HG03135 (cell line): Measurements from ENCODE around the gene GRID1.

Experiments used
- ATAC-seq: cut with Tn5 transposase; IDR thresholded peaks from one replicate; pipeline ENCODE4 v1.9.1; 2021; ENCODE audit warnings: mild to moderate bottlenecking, moderate library complexity; ENCODE audit not compliant: unreplicated experiment

Gene GRID1

DNA sequence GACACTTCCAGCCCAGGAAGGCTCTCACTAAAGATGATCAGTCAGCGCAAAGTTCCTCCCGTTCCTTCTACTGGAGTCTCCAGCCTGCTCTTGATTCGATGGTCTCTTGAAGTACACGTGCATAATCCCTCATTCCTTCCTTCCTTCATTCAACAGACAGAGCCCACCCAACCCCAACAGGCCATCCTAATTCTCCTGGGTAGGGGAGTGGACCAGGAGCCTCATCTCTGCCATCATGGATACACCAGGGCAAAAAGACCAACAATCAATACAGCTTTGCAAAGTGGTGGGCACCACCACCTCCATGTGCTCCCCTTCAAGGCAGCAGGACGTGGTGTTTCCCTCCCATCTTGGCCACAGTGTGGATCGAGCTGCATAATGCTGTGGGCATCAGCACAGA is 446.3 kb downstream of the GRID1 start:
- ATAC-seq = no peak

DNA sequence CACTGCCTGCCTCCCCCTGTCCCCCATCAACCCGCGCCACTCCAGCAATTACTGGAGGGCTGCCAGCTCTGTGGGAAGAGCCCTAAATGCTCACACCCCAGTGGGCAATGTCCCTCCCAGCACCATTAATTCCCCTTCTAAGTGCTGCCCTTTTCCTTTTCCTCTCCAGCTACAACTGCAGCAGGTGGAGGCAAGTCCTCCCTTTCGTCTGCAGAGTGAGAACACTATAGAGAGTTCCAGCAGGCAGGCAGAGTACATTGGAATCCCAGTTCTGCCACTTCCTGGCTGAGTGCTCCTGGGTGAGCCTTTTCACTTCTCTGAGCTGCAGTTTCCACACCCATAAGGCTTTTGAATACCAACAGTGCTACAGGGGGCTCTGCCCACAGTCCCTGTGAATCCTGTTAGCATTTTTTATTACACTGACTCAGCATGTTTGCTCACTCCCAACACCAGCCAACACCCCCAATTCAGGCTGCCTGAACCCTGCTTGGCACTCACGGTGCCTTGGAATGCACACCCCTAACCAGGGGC is 447.0 kb downstream of the GRID1 start:
- ATAC-seq = no peak

DNA sequence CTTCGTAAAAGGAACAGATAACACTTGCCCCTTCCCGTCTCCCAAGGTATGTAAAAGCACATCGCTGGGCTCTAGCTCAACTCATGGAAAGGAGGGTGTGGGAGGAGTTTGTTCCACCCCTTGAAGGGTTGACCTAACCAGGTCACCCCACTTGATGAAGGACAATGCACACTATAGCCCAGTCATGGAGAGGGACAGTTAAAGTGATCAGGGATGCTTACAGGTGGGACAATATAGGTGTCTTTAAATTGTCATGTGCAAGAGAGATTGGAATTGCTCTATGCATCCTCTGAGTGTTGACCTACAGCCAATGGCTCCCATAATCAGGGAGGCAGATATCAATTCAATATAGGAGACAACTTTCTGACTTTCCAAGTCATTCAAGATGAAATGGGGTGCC is 448.2 kb downstream of the GRID1 start:
- ATAC-seq = no peak

DNA sequence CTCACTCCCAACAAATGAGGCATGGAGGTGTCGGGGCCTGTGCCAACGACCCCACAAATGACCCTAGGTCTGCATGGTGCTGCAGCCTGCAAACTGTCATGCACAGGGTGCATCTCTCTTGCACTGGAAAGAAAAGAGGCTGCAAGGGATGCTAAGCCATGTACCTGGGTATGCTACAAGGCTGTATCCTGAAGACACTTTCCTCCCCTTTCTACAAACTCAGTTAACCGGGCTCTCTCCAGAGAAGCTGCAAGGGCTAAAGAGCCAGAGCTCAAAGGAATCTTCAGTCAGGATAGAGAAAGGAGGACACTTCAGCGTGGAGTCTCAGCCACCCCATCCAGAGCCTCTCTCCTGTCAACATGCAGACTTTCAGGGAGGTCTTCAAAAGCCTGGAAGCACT is 449.0 kb downstream of the GRID1 start:
- no peak for ATAC-seq

DNA sequence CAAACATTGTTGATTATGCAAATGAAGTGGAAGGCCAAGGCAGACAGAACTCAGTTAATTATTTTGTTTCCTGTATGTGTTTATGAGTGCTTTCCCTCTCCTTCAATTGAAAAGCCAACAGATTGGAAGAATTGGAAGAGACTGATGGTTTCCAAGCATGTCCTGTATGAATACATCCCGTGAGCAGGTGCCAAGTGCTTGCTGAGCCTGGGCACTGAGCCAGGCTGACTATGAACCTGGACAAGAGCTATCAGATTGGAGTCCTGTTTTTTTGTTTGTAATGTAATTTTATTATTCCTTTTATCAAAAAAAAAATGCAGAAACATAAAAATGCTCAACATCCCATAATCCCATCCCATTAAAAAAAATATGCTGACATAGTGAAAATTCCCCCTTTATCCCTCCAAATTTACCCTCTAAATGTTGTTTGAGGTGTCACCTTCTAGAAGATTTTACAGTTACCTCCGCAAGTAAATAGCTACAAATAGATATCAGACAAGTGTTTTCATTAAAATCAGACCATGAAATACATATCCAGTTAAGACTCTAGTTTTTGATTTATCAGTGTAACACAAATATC is 449.5 kb downstream of the GRID1 start:
- no peak for ATAC-seq

DNA sequence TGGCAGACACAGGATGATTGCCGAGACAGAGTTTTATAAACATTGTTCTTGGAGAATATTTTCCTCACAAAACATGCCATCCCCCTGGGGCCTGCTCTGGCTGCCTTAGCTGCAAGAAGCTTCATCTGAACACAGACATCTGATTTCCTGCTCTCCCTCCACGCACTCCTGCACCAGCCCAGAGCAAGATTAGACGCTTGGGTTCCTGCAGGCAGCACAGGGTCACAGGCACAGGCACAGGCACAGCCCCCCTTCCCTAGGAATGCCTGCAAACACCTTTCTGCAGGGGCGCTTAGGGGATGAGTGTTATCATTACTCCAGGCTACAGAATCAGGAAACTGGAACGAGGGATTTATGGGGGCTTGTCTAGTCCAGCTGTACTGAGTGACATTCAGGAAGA is 450.3 kb downstream of the GRID1 start:
- ATAC-seq = no peak

DNA sequence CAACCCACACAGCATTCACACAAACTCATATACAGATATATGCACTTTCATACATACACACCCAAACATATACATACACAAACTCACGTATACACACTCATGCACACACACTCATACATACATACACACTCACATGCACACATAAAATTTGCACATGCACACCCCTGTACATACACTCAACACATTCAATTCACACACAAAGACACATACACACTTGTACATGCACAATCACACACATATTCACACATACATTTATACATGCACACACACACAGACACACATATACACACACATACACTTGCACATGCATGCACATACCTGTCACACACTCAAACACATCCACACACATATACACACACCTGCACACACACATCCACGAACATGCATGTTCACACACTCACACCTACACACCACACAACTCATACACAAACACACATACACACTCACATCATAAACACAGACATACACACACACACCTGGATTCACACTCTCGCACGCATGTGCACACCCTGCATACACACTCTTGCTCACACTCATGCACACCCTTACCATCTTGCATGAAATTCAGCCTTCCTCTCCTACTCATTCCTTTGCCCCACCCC is 451.2 kb downstream of the GRID1 start:
- no peak for ATAC-seq

DNA sequence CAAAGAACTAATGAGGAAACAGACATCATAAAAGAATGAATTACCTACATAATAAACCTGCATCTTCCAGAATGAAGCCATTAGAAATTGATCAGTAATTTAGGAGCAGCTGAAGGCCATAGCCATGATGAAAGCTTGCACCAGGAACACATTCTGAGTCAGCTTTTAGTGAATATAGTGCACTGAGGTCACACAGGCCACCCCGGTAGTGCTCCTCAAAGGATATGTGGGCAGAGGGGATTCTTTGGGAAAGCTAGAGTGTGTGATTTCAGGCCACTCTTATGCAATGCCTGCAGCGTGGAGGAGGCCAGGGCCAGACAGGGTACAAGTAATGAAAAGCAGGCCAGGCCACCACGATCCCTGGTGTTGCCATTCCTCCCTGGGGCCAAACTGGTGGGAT is 451.9 kb downstream of the GRID1 start:
- no peak for ATAC-seq

DNA sequence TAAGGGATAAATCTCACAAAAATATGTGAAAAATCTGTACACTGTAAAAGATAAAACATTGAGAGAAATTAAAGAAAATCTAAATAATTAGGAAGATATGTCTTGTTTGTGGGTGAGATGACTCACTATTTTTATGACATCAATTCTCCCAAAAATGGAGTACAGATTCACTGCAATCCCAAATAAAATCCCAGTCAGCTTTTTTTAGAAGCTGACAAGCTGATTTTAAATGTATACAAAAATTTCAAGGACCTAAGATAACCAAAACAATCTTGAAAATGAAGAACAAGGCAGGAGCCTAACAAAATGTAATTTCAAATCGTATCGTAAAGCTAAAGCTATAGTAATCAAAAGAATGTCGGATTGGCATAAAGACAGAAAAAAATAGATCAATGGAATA is 458.1 kb downstream of the GRID1 start:
- ATAC-seq = no peak

DNA sequence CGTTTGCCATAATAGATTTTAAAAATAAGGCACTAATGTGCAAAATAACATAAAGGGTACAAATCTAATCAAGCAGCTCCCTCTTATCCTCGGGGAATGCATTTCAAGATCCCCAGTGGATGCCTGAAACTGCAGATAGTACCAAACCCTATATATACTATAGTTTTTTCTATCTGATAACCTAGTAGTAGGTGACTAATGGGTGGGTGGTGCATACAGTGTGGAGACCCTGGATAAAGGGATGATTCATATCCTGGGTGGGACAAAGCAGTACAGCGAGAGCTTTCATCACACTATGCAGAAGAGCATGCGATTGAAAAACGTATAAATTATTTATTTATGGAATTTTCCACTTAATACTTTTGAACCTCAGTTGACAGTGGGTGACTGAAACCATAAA is 464.5 kb downstream of the GRID1 start:
- ATAC-seq = no peak

DNA sequence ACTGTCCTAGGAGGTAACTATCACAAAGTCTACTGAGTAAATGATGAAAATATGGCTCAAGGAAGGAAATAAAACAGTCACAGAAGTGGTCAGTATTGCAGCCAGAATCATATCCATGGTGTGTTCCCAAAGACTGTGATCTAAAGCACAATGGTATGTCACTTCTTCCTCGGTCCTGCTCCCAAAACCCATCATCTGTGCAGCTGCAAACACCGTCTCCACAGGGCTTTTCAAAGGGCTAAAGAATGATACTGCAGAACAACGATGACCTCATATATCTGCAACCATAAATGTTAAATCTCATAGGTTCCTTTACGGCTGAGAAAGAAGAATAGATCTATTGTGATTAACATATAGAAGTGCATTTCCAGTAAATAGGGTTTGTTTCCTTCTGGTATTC is 465.0 kb downstream of the GRID1 start:
- no peak for ATAC-seq

DNA sequence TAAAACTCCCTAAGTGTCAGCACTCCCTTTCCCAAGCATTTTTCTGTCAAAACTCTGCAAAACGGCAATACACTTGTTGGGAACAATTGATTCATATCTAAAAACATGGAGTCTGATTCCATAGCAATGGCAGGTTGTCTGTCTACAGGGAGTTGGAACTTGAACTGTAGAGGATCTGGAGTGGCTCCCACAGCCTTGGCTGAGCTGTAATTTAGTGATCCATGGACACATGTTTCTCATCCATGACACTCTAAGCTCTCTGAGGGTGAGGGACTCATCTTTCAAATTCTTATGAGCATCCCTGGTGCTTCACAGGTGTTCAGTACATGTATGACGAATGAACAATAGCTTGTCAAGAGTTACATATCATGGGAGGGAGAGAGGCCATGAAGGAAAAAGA is 466.1 kb downstream of the GRID1 start:
- ATAC-seq = no peak

DNA sequence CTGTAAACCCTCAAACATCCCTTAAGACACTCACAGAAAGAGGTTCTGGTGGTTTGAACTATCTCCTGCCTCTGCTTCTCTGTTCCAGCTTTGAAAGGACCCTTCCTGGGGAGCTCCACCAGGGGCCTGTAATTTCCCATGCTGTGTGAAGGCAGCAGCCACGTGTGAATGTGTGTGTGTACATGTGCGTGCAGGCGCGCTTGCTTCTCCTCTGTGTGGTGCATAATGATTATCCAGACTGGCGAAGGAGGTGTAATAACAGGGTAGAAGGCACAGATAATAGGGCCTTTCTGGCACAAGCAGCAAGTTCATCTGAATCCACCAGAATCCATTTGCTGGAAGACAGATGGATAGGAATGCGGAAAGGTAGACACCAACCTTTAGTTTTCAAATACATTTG is 466.5 kb downstream of the GRID1 start:
- ATAC-seq = no peak

DNA sequence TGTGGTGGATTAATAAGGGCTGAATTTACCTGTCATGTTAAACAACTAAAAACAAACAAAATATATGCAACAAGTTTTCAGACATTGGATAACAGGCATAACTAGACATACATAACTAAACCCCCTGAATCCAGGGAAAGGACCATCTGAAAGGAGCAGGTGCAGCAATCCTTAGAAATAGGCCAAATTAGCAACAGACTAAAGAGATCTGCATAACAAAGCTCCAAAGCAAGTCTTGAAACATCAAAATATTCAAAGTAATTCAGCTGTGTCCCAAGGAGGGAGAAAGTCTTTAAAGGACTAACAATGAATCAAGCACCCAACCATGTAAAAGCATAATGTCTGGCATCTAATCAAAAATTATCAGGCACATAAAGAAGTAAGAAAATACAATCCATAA is 475.1 kb downstream of the GRID1 start:
- ATAC-seq = no peak

DNA sequence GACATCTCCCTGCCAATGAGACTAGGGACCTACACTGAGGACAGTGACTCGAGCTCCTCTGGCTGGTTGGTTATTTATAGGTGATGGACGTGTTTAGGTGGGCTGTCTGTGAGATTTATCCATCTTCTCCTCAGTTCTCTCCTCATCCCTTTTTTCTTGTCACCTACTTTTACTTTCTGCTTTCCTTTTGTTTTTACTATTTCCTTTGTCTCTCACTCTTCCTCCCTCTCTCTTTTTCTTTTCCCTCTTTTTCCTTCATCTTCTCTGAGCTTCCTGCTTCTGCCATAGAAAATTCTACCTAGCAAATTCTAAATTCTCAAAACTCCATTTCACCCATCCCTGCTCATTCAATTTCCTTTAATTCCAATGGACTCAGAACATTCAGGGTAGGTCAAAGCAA is 478.0 kb downstream of the GRID1 start:
- ATAC-seq = no peak

DNA sequence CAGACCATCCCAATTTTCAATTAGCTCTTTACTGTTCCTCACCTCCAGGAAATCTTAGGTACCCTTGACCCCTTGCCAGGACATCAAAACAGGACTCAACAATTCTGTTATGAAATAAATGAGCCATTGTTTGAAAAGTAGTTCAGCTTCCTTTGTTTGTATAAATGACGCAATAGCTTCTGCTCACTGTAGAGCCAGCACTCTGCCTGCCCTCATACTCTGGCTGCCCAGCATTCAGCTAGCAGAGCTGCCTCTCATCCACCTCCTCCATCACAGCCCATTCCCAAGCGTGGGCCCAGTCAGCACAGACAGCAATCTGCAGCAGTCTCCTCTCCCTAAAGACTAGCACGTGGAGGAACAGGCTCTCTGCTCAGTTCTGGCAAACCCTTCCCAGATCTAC is 478.6 kb downstream of the GRID1 start:
- no peak for ATAC-seq

DNA sequence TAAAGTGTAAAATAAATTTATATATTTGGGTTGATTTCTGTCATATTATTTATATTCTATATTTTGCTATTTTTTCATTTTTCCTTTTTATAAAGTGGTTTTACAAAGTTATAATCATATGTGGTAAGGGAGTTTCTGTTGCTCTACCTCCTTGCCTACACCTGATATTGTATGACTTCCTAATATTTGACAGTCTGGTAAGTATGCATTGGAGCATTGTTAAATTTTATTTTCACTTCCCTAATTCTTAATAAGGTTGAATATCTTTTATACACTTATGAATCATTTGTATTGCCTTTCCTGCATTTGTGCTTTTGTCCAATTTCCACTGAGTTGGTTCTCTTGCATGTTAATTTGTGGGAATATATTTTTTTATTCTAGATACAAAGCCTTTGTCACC is 492.4 kb downstream of the GRID1 start:
- no peak for ATAC-seq

DNA sequence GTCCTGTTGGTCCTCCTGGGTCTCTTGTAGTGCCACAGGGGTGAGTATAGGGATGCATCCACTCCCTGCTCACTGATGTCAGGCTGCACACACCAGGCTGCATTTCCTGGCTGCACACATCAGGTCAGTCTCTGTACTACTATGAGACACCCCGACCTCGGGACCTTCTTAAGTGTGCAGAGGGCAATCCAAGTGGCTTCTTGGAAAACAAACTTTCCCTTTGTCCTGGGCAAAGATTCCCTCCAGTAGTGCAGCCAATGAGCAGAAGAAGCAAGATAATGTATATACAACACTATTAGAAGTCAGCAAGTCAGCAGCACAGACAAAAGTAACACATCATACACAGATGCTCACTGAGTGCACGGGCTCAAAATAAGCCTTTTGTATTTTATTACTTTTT is 493.5 kb downstream of the GRID1 start:
- no peak for ATAC-seq

DNA sequence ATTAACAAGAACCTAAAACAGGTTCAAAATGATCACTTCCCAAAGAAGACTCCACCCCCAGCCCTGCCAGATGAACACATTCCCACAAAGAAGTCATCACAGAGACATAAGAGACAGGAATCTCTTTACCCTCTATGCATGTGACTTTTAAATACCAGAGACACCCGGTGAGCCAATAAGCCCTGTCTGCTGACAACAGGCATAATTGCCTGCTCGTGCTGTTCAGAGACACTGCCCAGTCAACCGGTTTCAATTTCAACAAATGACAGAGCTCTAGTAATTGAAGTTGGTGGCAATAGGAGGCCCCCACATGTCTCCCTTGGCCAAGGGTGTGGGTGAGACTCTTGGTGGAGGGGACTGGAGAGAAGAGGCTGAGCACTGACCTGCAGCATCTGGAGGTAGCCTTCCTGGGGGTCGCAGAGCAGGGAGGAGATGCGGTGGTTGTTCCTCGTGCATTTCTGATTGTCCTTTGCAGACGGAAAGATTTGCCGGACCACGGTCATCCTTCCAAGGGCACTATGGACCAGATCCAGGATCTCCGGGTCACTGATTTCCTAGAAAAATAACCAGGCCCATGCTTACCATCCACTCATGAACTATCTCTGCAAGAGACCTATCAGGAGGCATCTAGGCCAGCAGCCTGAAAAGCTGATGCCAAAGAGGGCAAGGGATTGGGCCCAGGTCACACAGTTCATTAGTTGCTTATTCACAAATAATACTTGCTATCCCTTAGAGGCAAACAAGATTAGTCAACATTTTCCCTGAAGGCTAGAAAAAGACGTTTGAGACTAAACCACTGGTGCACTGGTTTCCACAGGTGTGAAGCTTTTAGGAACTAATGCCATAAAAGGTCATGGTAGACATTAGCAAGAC is 497.7 kb downstream of the GRID1 start:
- ATAC-seq = no peak

DNA sequence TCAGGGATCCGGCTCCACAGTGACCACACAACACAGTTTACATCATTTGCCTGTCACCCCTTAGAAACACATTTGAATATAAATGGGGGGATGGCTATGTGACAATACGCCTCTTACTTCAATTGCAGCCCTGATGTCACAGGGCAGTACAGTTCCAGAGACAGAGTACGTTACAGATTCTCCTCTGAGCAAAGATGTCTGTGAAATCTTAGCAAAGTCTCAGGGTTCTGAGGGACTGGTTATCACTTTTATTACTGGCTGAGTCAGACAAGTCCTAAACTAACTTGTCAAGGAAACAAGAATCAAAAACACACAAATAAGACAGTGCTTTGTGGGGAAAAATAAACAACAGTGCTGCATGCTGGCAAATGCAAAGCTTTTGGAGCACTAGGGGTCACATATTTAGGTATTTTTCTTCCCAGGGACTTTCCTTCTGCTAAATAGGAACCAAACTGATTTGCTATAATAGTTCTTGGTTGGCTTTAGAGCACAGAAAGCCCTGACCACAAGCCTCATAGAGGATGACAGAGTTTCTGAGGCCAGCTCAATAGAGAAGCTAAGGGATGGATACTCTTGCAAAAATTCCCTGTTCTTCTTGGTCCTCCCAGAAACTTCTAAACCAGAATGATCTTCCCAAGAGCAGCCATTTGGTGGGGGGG is 501.6 kb downstream of the GRID1 start:
- ATAC-seq = no peak

DNA sequence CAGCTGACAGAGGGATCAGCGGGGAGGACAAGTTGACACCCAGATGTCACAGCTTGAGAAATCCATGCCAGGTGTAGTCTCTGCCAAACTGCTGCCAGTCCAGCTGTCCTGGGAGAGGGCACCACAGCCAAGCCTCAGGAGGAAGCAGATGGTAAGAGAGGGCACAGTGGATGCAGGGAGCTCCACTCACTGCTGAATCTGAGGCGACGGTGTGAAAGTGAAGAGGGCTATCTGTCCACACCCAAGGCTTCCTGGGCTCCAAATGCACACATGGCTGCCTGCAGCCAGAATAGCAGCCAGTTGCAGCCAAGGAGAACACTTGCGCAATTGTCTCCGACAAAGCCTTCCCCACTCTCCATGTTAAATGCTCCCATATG is 502.4 kb downstream of the GRID1 start:
- no peak for ATAC-seq
